ENCODE results near the gene LTF.

- TF ChIP-seq, protein P1, sequence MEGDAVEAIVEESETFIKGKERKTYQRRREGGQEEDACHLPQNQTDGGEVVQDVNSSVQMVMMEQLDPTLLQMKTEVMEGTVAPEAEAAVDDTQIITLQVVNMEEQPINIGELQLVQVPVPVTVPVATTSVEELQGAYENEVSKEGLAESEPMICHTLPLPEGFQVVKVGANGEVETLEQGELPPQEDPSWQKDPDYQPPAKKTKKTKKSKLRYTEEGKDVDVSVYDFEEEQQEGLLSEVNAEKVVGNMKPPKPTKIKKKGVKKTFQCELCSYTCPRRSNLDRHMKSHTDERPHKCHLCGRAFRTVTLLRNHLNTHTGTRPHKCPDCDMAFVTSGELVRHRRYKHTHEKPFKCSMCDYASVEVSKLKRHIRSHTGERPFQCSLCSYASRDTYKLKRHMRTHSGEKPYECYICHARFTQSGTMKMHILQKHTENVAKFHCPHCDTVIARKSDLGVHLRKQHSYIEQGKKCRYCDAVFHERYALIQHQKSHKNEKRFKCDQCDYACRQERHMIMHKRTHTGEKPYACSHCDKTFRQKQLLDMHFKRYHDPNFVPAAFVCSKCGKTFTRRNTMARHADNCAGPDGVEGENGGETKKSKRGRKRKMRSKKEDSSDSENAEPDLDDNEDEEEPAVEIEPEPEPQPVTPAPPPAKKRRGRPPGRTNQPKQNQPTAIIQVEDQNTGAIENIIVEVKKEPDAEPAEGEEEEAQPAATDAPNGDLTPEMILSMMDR (IDR thresholded peaks at IDR 0.05; ENCODE audit: low read depth, low read length, missing input control), result no peak
- TF ChIP-seq TAF1 (conservative IDR thresholded peaks at IDR 0.05), result no peak
- TF ChIP-seq, protein P2, sequence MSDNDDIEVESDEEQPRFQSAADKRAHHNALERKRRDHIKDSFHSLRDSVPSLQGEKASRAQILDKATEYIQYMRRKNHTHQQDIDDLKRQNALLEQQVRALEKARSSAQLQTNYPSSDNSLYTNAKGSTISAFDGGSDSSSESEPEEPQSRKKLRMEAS (IDR thresholded peaks at IDR 0.05), result no peak
- TF ChIP-seq REST (IDR thresholded peaks at IDR 0.05), result no peak
- no peak for TF ChIP-seq SP1 (IDR thresholded peaks at IDR 0.05)
- no peak for TF ChIP-seq RXRA (IDR thresholded peaks at IDR 0.05)
- TF ChIP-seq NR2F2 (IDR thresholded peaks at IDR 0.05), result no peak
- TF ChIP-seq JUND (IDR thresholded peaks at IDR 0.05), result no peak
- TF ChIP-seq YY1 (IDR thresholded peaks at IDR 0.05), result no peak
Observed at GRCh38 chr3:46393554-46394434, 70.9 kb downstream of the LTF start.
